ENCODE measurements around the gene IFITM5.

- no peak for TF ChIP-seq CTCF (IDR thresholded peaks at IDR 0.05)
- no peak for TF ChIP-seq POLR2AphosphoS5 (IDR thresholded peaks at IDR 0.05; ENCODE audit: low read depth, low read length)
Observed at GRCh38 chr11:328012-328411, 28.7 kb upstream of the IFITM5 start.
